ENCODE measurements around the gene CFAP251.
"Not testable (repeated sequence)": the region's sequence is repeated elsewhere in the genome, so short reads cannot be mapped to it uniquely, and the experiment has no call there.

CFAP251 gene

GRCh38 chr12:122030424-122031035, 112.1 kb downstream of the CFAP251 start:
- no peak for DNase-seq

- no peak for DNase-seq
Observed at GRCh38 chr12:122031342-122032216, 113.2 kb downstream of the CFAP251 start.

GRCh38 chr12:122032580-122032979, 114.2 kb downstream of the CFAP251 start:
- no peak for DNase-seq

- no peak for DNase-seq
Observed at GRCh38 chr12:122035292-122035691, 116.9 kb downstream of the CFAP251 start.

- no peak for DNase-seq
Observed at GRCh38 chr12:122036153-122036552, 117.8 kb downstream of the CFAP251 start.

GRCh38 chr12:122040579-122041386, 122.4 kb downstream of the CFAP251 start:
- no peak for DNase-seq

- not testable (repeated sequence) for DNase-seq
Observed at GRCh38 chr12:122041458-122041857, 123.1 kb downstream of the CFAP251 start.

- DNase-seq, result no peak
Observed at GRCh38 chr12:122042910-122043309, 124.5 kb downstream of the CFAP251 start.

- no peak for DNase-seq
Observed at GRCh38 chr12:122043476-122043875, 125.1 kb downstream of the CFAP251 start.

GRCh38 chr12:122045262-122045661, 126.9 kb downstream of the CFAP251 start:
- no peak for DNase-seq

GRCh38 chr12:122046145-122046544, 127.8 kb downstream of the CFAP251 start:
- no peak for DNase-seq

- no peak for DNase-seq
Observed at GRCh38 chr12:122048151-122048550, 129.8 kb downstream of the CFAP251 start.

GRCh38 chr12:122049827-122050226, 131.4 kb downstream of the CFAP251 start:
- no peak for DNase-seq

- no peak for DNase-seq
Observed at GRCh38 chr12:122050706-122051105, 132.3 kb downstream of the CFAP251 start.

GRCh38 chr12:122051231-122051876, 133.0 kb downstream of the CFAP251 start:
- no peak for DNase-seq

GRCh38 chr12:122052285-122052684, 133.9 kb downstream of the CFAP251 start:
- no peak for DNase-seq

Data from NCI-H446 treated with DMSO at 0.1 percent for 48 hours (cell line).